NCI-H82 treated with DMSO at 0.1 percent for 48 hours (cell line): ENCODE results near the gene OSBPL10.

Source experiments
- DNase-seq: peaks from one replicate; lab custom pipeline; 2025; ENCODE audit not compliant: unreplicated experiment; lab: John Stamatoyannopoulos, UW

OSBPL10 gene

GRCh38 chr3:31752305-31753049 is 228.6 kb downstream of the OSBPL10 start:
- no peak for DNase-seq

GRCh38 chr3:31750341-31750740 is 230.7 kb downstream of the OSBPL10 start:
- no peak for DNase-seq

- DNase-seq, result no peak
These were observed 232.1 kb downstream of the OSBPL10 start for GRCh38 chr3:31748933-31749295.

- DNase-seq, result no peak
These were observed 232.7 kb downstream of the OSBPL10 start for GRCh38 chr3:31748281-31748932.

GRCh38 chr3:31747785-31748184 is 233.3 kb downstream of the OSBPL10 start:
- DNase-seq, result no peak

GRCh38 chr3:31744913-31745312 is 236.1 kb downstream of the OSBPL10 start:
- DNase-seq, result no peak

- no peak for DNase-seq
These were observed 237.6 kb downstream of the OSBPL10 start for GRCh38 chr3:31743331-31744089.

- no peak for DNase-seq
These were observed 240.7 kb downstream of the OSBPL10 start for GRCh38 chr3:31740397-31740796.

- no peak for DNase-seq
These were observed 242.7 kb downstream of the OSBPL10 start for GRCh38 chr3:31738412-31738811.

GRCh38 chr3:31735667-31736066 is 245.4 kb downstream of the OSBPL10 start:
- no peak for DNase-seq

- no peak for DNase-seq
These were observed 247.8 kb downstream of the OSBPL10 start for GRCh38 chr3:31733234-31733667.

GRCh38 chr3:31732548-31732947 is 248.5 kb downstream of the OSBPL10 start:
- no peak for DNase-seq

GRCh38 chr3:31729573-31729972 is 251.5 kb downstream of the OSBPL10 start:
- DNase-seq, result no peak

GRCh38 chr3:31729082-31729481 is 252.0 kb downstream of the OSBPL10 start:
- no peak for DNase-seq

GRCh38 chr3:31728403-31728802 is 252.7 kb downstream of the OSBPL10 start:
- no peak for DNase-seq

- DNase-seq, result no peak
These were observed 255.1 kb downstream of the OSBPL10 start for GRCh38 chr3:31725976-31726375.

GRCh38 chr3:31725568-31725967 is 255.5 kb downstream of the OSBPL10 start:
- no peak for DNase-seq

- peak; percentile 2 for DNase-seq
These were observed 256.4 kb downstream of the OSBPL10 start for GRCh38 chr3:31724651-31725050.

GRCh38 chr3:31724116-31724515 is 256.9 kb downstream of the OSBPL10 start:
- no peak for DNase-seq

- DNase-seq, result no peak
These were observed 257.4 kb downstream of the OSBPL10 start for GRCh38 chr3:31723701-31724100.

- no peak for DNase-seq
These were observed 259.4 kb downstream of the OSBPL10 start for GRCh38 chr3:31721676-31722075.
